IPS-20b (cell line): ENCODE measurements around the gene ARHGEF37.

ENCODE experiments used
- H3K27ac ChIP-seq: one replicate; pipeline ENCODE4 v1.5.1; 2013; ENCODE audit warnings: low read length
- H3K27me3 ChIP-seq: 2 replicates; pipeline ENCODE4 v1.6.1; 2013; ENCODE audit warnings: mild to moderate bottlenecking, low read length, inconsistent platforms; ENCODE audit not compliant: insufficient read depth
- H3K36me3 ChIP-seq: 2 replicates; pipeline ENCODE4 v1.6.1; 2013; ENCODE audit warnings: low read depth, mild to moderate bottlenecking, inconsistent platforms, low read length, moderate library complexity; ENCODE audit not compliant: insufficient read depth
- H3K4me1 ChIP-seq: 2 replicates; pipeline ENCODE4 v1.6.1; 2013; ENCODE audit warnings: mild to moderate bottlenecking, control low read depth, inconsistent platforms, low read length, moderate library complexity; ENCODE audit not compliant: insufficient read depth
- H3K4me3 ChIP-seq: 2 replicates; pipeline ENCODE4 v1.5.1; 2013; ENCODE audit warnings: mild to moderate bottlenecking, low read length, inconsistent platforms
- H3K9ac ChIP-seq: 2 replicates; pipeline ENCODE4 v1.6.1; 2013; ENCODE audit warnings: low read depth, mild to moderate bottlenecking, inconsistent platforms, low read length, moderate library complexity
- H3K9me3 ChIP-seq: 2 replicates; pipeline ENCODE4 v1.6.1; 2013; ENCODE audit warnings: mild to moderate bottlenecking, low read depth, low read length, inconsistent platforms; ENCODE audit not compliant: insufficient read depth

The ARHGEF37 gene

DNA sequence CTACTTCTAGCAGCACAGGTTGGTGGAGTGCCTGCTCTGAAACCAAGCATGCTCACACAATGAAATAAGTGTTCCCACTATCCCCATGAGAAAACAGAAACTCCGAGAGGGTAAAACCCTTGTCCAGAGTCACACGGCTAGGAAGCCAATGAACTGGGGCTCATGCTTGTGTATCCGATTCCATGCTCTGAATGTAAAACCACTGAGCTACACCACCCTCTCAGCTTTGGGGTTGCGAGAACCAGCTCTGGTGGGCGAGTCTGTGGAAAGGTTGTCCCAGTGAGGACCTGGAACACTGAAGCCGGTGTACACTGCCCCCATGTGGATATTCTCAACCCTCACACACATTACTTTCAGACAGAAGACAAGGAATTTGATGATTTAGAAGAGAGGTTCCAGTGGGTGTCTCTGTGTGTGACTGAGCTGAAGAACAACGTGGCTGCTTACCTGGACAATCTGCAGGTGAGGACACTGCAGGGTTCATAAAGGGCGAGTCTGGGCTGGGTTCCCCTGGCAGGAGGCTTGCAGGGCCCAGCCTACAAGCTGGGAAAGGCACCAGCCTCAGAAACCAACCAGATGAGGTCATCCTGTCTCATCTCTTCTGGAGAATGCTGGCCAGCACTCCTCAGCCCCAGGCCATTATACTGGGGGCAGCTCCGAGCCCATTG lies 37.4 kb downstream of the ARHGEF37 start:
- Histone ChIP-seq H3K36me3 (no peaks in the 10 kb centered on the region), H3K4me1 (no peaks in the 10 kb centered on the region), H3K9ac (no peak overlapping the region), H3K27me3 (no peaks in the 10 kb centered on the region), H3K9me3 (no peaks in the 10 kb centered on the region), H3K27ac (no peak overlapping the region), H3K4me3 (no peak overlapping the region)

- no peak overlapping the region for H3K27ac ChIP-seq
- H3K36me3 ChIP-seq: no peaks in the 10 kb centered on the region
- no peaks in the 10 kb centered on the region for H3K27me3 ChIP-seq
- H3K4me1 ChIP-seq: no peaks in the 10 kb centered on the region
- no peak overlapping the region for H3K4me3 ChIP-seq
- no peak overlapping the region for H3K9ac ChIP-seq
- no peaks in the 10 kb centered on the region for H3K9me3 ChIP-seq
These were observed 40.3 kb downstream of the ARHGEF37 start for GRCh38 chr5:149621415-149622098.

DNA sequence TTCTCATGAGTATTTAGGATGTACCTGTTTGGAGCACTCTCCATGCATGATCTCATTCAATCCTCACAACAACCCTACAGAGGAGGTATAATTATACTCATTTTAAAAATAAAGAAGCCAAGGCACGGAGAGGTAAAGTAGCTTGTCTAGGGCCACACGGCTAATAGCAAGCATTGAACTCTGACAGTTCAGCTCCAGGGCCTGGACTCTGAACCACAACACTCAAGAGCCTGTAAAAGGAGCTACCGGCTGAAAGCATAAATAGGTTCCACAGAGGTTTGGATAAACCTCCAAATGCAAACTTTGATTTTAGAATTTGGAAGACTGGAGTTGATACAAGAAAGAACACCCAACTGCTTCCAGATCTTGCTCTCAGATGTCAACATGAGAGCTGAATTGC lies 41.2 kb downstream of the ARHGEF37 start:
- H3K9me3 ChIP-seq: no peaks in the 10 kb centered on the region
- H3K36me3 ChIP-seq: no peaks in the 10 kb centered on the region
- H3K9ac ChIP-seq: no peak overlapping the region
- H3K27ac ChIP-seq: no peak overlapping the region
- H3K4me3 ChIP-seq: no peak overlapping the region
- no peaks in the 10 kb centered on the region for H3K4me1 ChIP-seq
- H3K27me3 ChIP-seq: no peaks in the 10 kb centered on the region

GRCh38 chr5:149623473-149623872 lies 42.2 kb downstream of the ARHGEF37 start:
- H3K4me1 ChIP-seq: no peaks in the 10 kb centered on the region
- H3K27me3 ChIP-seq: no peaks in the 10 kb centered on the region
- no peak overlapping the region for H3K9ac ChIP-seq
- H3K36me3 ChIP-seq: no peaks in the 10 kb centered on the region
- no peak overlapping the region for H3K27ac ChIP-seq
- no peak overlapping the region for H3K4me3 ChIP-seq
- no peaks in the 10 kb centered on the region for H3K9me3 ChIP-seq

GRCh38 chr5:149627070-149627469 lies 45.8 kb downstream of the ARHGEF37 start:
- Histone ChIP-seq H3K4me3 (no peak overlapping the region), H3K9ac (no peak overlapping the region), H3K27me3 (no peaks in the 10 kb centered on the region), H3K4me1 (no peaks in the 10 kb centered on the region; the same call in 1 of the 2 replicates), H3K36me3 (no peaks in the 10 kb centered on the region), H3K9me3 (no peaks in the 10 kb centered on the region), H3K27ac (no peak overlapping the region)

- peaks cover 11% of the 10 kb centered on the region; the same call in 1 of the 2 replicates for H3K4me1 ChIP-seq
- no peak overlapping the region for H3K4me3 ChIP-seq
- H3K27ac ChIP-seq: no peak overlapping the region
- H3K9me3 ChIP-seq: no peaks in the 10 kb centered on the region
- H3K9ac ChIP-seq: no peak overlapping the region
- no peaks in the 10 kb centered on the region for H3K27me3 ChIP-seq
- H3K36me3 ChIP-seq: no peaks in the 10 kb centered on the region
These were observed 46.9 kb downstream of the ARHGEF37 start for GRCh38 chr5:149628221-149628620.

- no peaks in the 10 kb centered on the region for H3K9me3 ChIP-seq
- H3K4me1 ChIP-seq: peaks cover 18% of the 10 kb centered on the region; the same call in 1 of the 2 replicates
- H3K27me3 ChIP-seq: no peaks in the 10 kb centered on the region
- no peak overlapping the region for H3K9ac ChIP-seq
- no peak overlapping the region for H3K4me3 ChIP-seq
- H3K36me3 ChIP-seq: no peaks in the 10 kb centered on the region
- H3K27ac ChIP-seq: no peak overlapping the region
These were observed 47.6 kb downstream of the ARHGEF37 start for GRCh38 chr5:149628846-149629388.

- Histone ChIP-seq H3K36me3 (no peaks in the 10 kb centered on the region), H3K9ac (no peak overlapping the region), H3K27me3 (no peaks in the 10 kb centered on the region), H3K4me1 (peaks cover 19% of the 10 kb centered on the region; the same call in 1 of the 2 replicates), H3K4me3 (no peak overlapping the region), H3K27ac (no peak overlapping the region), H3K9me3 (no peaks in the 10 kb centered on the region)
These were observed 48.1 kb downstream of the ARHGEF37 start for GRCh38 chr5:149629421-149629820.

DNA sequence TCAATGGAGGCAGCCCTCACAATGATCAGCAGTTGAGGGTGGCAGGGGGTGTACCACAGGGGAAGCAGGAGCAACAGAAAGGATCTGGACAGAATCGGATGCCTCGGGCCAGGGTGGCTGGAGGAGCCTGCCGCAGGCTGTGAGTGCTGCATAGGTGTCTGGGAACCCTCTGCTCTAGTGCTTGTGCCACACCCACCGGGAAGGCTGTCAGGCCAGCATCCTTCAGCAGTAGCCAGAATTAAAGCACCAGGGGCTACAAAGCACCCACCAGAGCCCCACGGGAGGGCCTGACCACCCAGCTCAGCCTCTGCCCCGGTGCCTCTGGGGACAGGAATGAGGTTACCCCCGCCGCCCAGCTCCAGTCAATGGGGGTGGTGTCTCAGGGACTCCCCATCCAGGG lies 49.0 kb downstream of the ARHGEF37 start:
- Histone ChIP-seq H3K36me3 (no peaks in the 10 kb centered on the region), H3K27ac (no peak overlapping the region), H3K9ac (no peak overlapping the region), H3K27me3 (no peaks in the 10 kb centered on the region), H3K4me1 (peaks cover 19% of the 10 kb centered on the region; the same call in 1 of the 2 replicates), H3K9me3 (no peaks in the 10 kb centered on the region), H3K4me3 (no peak overlapping the region)

DNA sequence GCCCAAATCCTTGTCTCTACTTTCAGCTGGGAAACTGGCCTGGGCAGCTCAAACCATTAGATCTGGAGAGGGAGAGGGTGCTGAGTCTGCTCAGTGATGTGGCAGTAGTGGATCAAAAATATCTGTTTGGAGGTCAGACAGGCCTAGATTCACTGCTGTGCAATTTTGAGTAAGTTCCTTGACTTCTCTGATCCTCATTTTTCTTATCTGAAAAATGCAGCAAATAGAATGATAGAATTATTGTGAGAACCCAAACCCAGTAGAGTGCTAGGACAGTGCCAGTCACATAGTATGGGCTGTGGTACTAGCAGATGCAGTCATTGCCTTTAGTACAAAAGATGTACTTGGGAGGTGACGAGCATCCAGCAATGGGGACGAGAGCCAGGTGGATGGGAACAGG lies 50.2 kb downstream of the ARHGEF37 start:
- Histone ChIP-seq H3K9ac (no peak overlapping the region), H3K27me3 (no peaks in the 10 kb centered on the region), H3K4me1 (peaks cover 19% of the 10 kb centered on the region; the same call in 1 of the 2 replicates), H3K4me3 (no peak overlapping the region), H3K27ac (no peak overlapping the region), H3K36me3 (no peaks in the 10 kb centered on the region), H3K9me3 (no peaks in the 10 kb centered on the region)

DNA sequence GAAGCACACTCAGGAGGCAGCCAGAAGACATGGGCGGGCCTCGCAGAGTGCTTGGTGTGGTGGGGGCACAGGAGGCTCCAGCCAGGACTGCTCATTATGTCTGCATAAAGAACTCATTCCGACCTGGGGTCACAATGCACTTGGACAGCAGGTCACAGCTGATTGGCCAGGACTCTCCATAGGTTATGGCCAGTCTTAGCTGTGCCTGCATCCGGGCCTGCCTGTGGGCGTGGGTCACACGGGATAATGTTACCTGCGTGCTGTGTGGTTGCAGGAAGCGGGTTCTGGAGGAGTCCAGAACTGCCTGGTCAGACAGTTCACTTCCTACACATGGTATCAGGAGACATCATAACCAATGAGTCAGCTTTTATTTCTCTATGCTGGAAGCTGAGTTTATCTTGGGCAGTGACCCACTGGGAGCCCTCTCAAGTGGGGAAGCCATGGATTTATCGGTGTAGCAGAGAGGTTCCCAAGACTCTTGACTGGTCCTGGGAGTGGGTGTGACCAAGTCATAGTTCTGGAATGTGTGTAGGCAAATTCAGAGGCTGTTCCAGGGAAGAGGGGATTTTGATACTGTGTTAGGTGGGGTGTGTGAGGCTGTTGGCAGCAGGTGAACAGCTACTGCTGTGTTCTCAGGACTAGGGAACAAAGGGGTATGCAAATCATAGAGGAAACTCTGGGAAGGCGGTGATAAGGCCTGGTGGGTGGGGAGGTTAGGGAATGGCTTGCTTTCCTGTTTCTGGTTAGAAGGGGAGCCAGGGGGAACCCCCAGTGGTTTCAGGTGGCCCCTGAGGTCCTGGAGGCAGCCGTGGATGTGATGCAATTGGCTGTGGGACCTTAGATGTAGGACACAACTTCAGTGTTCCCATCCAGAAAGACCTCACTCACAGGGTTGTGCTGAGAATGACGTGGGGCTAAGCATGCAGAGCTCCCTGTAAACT lies 51.3 kb downstream of the ARHGEF37 start:
- no peaks in the 10 kb centered on the region for H3K9me3 ChIP-seq
- no peaks in the 10 kb centered on the region for H3K27me3 ChIP-seq
- H3K27ac ChIP-seq: peak overlapping the region; percentile 12
- H3K36me3 ChIP-seq: no peaks in the 10 kb centered on the region
- peak overlapping the region; percentile 30; the same call in 1 of the 2 replicates for H3K4me3 ChIP-seq
- H3K9ac ChIP-seq: peak overlapping the region; percentile 23; the same call in 1 of the 2 replicates
- H3K4me1 ChIP-seq: peaks cover 19% of the 10 kb centered on the region; the same call in 1 of the 2 replicates
